Measurements from ENCODE around the gene SYNE1. TPM values are rescaled to one million over a fixed set of nuclear protein-coding genes. Genes with fewer than 3 reads are reported as not detected.
A peak's percentile ranks its signal among the peaks of the same experiment; 100 is the strongest.

The SYNE1 gene
- total and polyA plus RNA-seq, 10 donors, result 27.8 to 336 (median 247) TPM

DNA sequence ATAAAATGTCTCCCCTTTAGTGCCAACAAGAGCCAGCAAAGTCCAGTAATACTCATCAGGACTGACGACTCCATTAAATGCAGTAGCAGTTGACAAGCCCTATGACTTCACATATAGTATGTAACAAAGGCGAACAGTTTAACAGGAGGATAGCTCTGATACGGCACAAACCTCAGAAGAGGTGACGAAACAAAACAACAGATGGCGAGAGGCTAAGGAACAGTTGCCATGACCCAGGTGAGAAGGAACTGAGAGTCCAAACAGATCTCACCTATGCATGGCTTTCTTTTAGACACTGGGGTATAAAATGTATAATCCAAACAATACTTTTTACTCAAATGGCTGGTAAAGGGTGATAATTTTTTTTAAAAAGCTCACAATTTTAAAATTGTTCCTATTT, 37.1 kb downstream of the SYNE1 start:
- H3K27me3 ChIP-seq (replicated peaks in 1 of 7), result no peaks in the 10 kb centered on the region
- WGBS, 5 donors, result 83 to 94% (median 89%) methylated on average over 5 of the region's 5 CpGs
- TF ChIP-seq, protein P1, sequence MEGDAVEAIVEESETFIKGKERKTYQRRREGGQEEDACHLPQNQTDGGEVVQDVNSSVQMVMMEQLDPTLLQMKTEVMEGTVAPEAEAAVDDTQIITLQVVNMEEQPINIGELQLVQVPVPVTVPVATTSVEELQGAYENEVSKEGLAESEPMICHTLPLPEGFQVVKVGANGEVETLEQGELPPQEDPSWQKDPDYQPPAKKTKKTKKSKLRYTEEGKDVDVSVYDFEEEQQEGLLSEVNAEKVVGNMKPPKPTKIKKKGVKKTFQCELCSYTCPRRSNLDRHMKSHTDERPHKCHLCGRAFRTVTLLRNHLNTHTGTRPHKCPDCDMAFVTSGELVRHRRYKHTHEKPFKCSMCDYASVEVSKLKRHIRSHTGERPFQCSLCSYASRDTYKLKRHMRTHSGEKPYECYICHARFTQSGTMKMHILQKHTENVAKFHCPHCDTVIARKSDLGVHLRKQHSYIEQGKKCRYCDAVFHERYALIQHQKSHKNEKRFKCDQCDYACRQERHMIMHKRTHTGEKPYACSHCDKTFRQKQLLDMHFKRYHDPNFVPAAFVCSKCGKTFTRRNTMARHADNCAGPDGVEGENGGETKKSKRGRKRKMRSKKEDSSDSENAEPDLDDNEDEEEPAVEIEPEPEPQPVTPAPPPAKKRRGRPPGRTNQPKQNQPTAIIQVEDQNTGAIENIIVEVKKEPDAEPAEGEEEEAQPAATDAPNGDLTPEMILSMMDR (IDR thresholded peaks at IDR 0.05 in 8 of 11, conservative IDR thresholded peaks at IDR 0.05 in 3 of 11), result no peak
- TF ChIP-seq POLR2A (IDR thresholded peaks at IDR 0.05), result no peak
- no peak for TF ChIP-seq POLR2AphosphoS5 (IDR thresholded peaks at IDR 0.05)
- H3K4me1 ChIP-seq, result peaks cover 0 to 39% (median 12%) of the 10 kb centered on the region in 6 donors
- no peaks in the 10 kb centered on the region for H3K9me3 ChIP-seq
- intact Hi-C loops (cut with DNase I; ENCODE audit: low total_unique reads), result no loop called here
- H3K27ac ChIP-seq, result peak overlapping the region in 4 of 8 donors; percentile 34 to 67 (median 50)
- no peak for DNase-seq
- no peak overlapping the region for H3K4me3 ChIP-seq
- no peaks in the 10 kb centered on the region for H3K36me3 ChIP-seq

DNA sequence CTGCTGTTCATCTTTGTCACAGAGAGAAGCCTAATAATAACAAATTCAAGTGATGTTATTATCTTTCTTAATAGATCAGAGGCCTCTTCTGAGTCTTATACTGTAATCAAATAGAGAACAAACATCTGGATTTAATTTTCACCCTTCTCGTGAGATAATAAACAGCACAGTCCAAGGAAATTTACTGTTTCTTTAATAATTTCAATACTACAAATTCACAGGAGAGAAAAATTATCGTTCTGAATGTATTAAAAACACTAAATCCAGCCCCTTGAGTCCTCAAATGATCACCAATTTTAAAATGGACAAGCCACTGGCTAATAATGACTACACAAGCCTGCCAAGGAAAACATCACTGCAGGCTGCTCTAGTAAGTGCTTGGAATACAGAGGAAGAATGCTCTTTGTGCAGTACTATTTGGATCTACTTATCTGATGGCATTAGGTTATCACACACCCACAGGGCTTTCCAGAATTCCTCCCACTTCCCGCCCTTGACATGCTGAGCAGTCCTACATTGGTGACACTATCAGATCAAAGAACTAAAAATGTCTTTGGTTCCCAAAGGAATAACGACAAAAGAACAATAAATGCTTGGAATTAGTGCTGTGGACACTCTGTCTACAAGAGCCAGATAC, 38.1 kb downstream of the SYNE1 start:
- intact Hi-C loops (cut with DNase I; ENCODE audit: low total_unique reads), result no loop called here
- H3K27ac ChIP-seq, result peak overlapping the region in 7 of 8 donors; percentile 34 to 67 (median 48)
- H3K4me3 ChIP-seq, result no peak overlapping the region
- TF ChIP-seq, protein P1 (IDR thresholded peaks at IDR 0.05 in 8 of 11, conservative IDR thresholded peaks at IDR 0.05 in 3 of 11), result no peak
- TF ChIP-seq POLR2AphosphoS5 (IDR thresholded peaks at IDR 0.05), result peak in 1 of 3 donors; percentile 66
- 49 to 70% (median 68%) methylated on average over 4 of the region's 4 CpGs for WGBS, 5 donors
- no peaks in the 10 kb centered on the region for H3K27me3 ChIP-seq (replicated peaks in 1 of 7)
- H3K4me1 ChIP-seq, result peaks cover 0 to 39% (median 12%) of the 10 kb centered on the region in 6 donors
- no peaks in the 10 kb centered on the region for H3K9me3 ChIP-seq
- DNase-seq, result no peak
- no peaks in the 10 kb centered on the region for H3K36me3 ChIP-seq

DNA sequence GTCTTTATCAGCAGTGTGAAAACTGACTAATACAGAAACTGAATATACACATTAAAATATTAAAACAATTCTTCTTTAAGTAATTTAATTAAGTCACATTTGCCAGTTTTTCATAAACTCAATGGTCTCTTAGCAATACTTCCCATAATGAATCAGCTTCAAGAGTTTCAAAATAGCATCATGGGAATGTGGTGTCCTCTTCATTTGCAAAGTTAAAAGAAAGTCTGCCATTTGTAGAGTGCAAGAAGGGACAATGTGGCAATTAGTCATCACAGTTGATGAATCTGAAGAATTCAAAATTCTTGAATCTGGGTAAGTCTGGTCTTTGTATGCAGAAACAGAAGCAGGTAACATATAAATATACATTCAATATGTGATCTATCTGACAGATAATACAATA, 38.7 kb downstream of the SYNE1 start:
- intact Hi-C loops (cut with DNase I; ENCODE audit: low total_unique reads), result no loop called here
- Histone ChIP-seq H3K9me3 (no peaks in the 10 kb centered on the region), H3K4me3 (no peak overlapping the region), H3K27me3 (replicated peaks in 1 of 7) (no peaks in the 10 kb centered on the region), H3K36me3 (no peaks in the 10 kb centered on the region), H3K4me1 (peaks cover 0 to 39% (median 11%) of the 10 kb centered on the region in 6 donors), H3K27ac (peak overlapping the region in 7 of 8 donors; percentile 34 to 67 (median 48))
- DNase-seq, result no peak
- no peak for TF ChIP-seq POLR2A (IDR thresholded peaks at IDR 0.05)
- TF ChIP-seq POLR2AphosphoS5 (IDR thresholded peaks at IDR 0.05), result no peak
- TF ChIP-seq, protein P1 (IDR thresholded peaks at IDR 0.05 in 8 of 11, conservative IDR thresholded peaks at IDR 0.05 in 3 of 11), result no peak

DNA sequence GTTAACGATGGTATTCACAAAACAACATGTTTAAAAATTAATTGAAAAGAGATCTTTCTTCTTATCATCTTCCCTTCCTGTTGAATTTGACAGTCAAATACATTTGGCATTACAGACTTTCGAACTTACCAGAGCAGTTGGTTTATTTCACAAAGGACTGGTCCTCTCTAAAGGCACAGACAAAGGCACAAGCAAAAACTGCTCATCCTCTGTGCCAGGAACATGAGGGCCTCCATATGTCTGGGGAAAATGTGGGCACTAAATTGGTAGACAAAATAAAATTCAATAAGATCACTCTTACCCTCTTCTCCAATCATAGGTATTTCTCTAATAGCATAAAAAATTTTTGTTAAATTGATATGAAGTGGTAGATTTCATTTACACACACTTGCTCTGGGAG, 40.4 kb downstream of the SYNE1 start:
- H3K9me3 ChIP-seq, result peaks cover 0 to 7% (median 2%) of the 10 kb centered on the region in 8 donors
- H3K4me3 ChIP-seq, result no peak overlapping the region
- H3K36me3 ChIP-seq, result no peaks in the 10 kb centered on the region
- intact Hi-C loops (cut with DNase I; ENCODE audit: low total_unique reads), result no loop called here
- 65 to 79% (median 75%) methylated on average over 2 of the region's 2 CpGs for WGBS, 5 donors
- no peaks in the 10 kb centered on the region for H3K27me3 ChIP-seq (replicated peaks in 1 of 7)
- peaks cover 0 to 39% (median 9%) of the 10 kb centered on the region in 6 donors for H3K4me1 ChIP-seq
- TF ChIP-seq POLR2A (IDR thresholded peaks at IDR 0.05) (no peak), POLR2AphosphoS5 (IDR thresholded peaks at IDR 0.05) (no peak)
- TF ChIP-seq, protein P1 (IDR thresholded peaks at IDR 0.05 in 8 of 11, conservative IDR thresholded peaks at IDR 0.05 in 3 of 11), result no peak
- DNase-seq, result no peak
- no peak overlapping the region for H3K27ac ChIP-seq
